GM18519 (cell line): ENCODE results near the gene TTC1.
"Not testable (repeated sequence)": the region's sequence is repeated elsewhere in the genome, so short reads cannot be mapped to it uniquely, and the experiment has no call there.

Source experiments
- ATAC-seq: cut with Tn5 transposase; IDR thresholded peaks from one replicate; pipeline ENCODE4 v1.9.1; 2021; ENCODE audit warnings: mild to moderate bottlenecking, moderate library complexity; ENCODE audit not compliant: unreplicated experiment, low FRiP score

Gene TTC1

GRCh38 chr5:160036884-160037283 is 27.9 kb downstream of the TTC1 start:
- ATAC-seq = no peak

GRCh38 chr5:160039810-160040470 is 31.0 kb downstream of the TTC1 start:
- no peak for ATAC-seq

- no peak for ATAC-seq
These were observed 31.5 kb downstream of the TTC1 start for GRCh38 chr5:160040471-160040835.

GRCh38 chr5:160042671-160043070 is 33.7 kb downstream of the TTC1 start:
- ATAC-seq = no peak

GRCh38 chr5:160044391-160044804 is 35.5 kb downstream of the TTC1 start:
- ATAC-seq = no peak

- ATAC-seq = no peak
These were observed 36.0 kb downstream of the TTC1 start for GRCh38 chr5:160044967-160045366.

- ATAC-seq = no peak
These were observed 38.5 kb downstream of the TTC1 start for GRCh38 chr5:160047423-160047822.

GRCh38 chr5:160048131-160048530 is 39.2 kb downstream of the TTC1 start:
- no peak for ATAC-seq

- ATAC-seq = no peak
These were observed 40.2 kb downstream of the TTC1 start for GRCh38 chr5:160049099-160049498.

GRCh38 chr5:160054047-160054446 is 45.1 kb downstream of the TTC1 start:
- ATAC-seq = no peak

GRCh38 chr5:160054831-160055230 is 45.9 kb downstream of the TTC1 start:
- ATAC-seq = no peak

GRCh38 chr5:160057256-160057655 is 48.3 kb downstream of the TTC1 start:
- ATAC-seq = no peak

GRCh38 chr5:160060001-160060400 is 51.1 kb downstream of the TTC1 start:
- ATAC-seq = no peak

- ATAC-seq = no peak
These were observed 52.8 kb downstream of the TTC1 start for GRCh38 chr5:160061770-160062169.

- no peak for ATAC-seq
These were observed 55.5 kb downstream of the TTC1 start for GRCh38 chr5:160064417-160064810.

GRCh38 chr5:160064995-160065614 is 56.2 kb downstream of the TTC1 start:
- no peak for ATAC-seq

GRCh38 chr5:160069120-160069519 is 60.2 kb downstream of the TTC1 start:
- not testable (repeated sequence) for ATAC-seq

GRCh38 chr5:160071516-160071915 is 62.6 kb downstream of the TTC1 start:
- ATAC-seq = no peak

- no peak for ATAC-seq
These were observed 63.0 kb downstream of the TTC1 start for GRCh38 chr5:160071916-160072315.

GRCh38 chr5:160075073-160075472 is 66.1 kb downstream of the TTC1 start:
- no peak for ATAC-seq

- ATAC-seq = no peak
These were observed 68.1 kb downstream of the TTC1 start for GRCh38 chr5:160076997-160077396.

GRCh38 chr5:160079753-160080152 is 70.8 kb downstream of the TTC1 start:
- no peak for ATAC-seq
